Mucosa of rectum (tissue), 2 donors: Measurements from ENCODE around the gene WNK2.

Experiments
- H3K27ac ChIP-seq, 2 donors: one replicate each; pipeline ENCODE4 v1.7.0; 2013; ENCODE audit warnings: inconsistent platforms in 2 of 2, low read depth in 2 of 2, low read length in 2 of 2
- H3K27me3 ChIP-seq, 2 donors: one replicate each; pipeline ENCODE4 v1.7.0; 2013; ENCODE audit warnings: low read length in 2 of 2; ENCODE audit not compliant: control insufficient read depth in 2 of 2, insufficient read depth in 2 of 2
- H3K36me3 ChIP-seq, 2 donors: one replicate each; pipeline ENCODE4 v1.7.0; 2013; ENCODE audit warnings: low read length in 2 of 2; ENCODE audit not compliant: control insufficient read depth in 2 of 2, insufficient read depth in 2 of 2
- H3K4me1 ChIP-seq, 2 donors: one replicate each; pipeline ENCODE4 v1.7.0; 2013; ENCODE audit warnings: low read length in 2 of 2, mild to moderate bottlenecking in 1 of 2; ENCODE audit not compliant: control insufficient read depth in 2 of 2, insufficient read depth in 2 of 2
- H3K4me3 ChIP-seq, 2 donors: one replicate each; pipeline ENCODE4 v1.7.0; 2013; ENCODE audit warnings: low read length in 2 of 2
- H3K9ac ChIP-seq, 2 donors: one replicate each; pipeline ENCODE4 v1.7.0; 2013; ENCODE audit warnings: low read length in 2 of 2, low read depth in 1 of 2, mild to moderate bottlenecking in 1 of 2
- H3K9me3 ChIP-seq, 2 donors: one replicate each; pipeline ENCODE4 v1.7.0; 2013; ENCODE audit warnings: low read length in 2 of 2; ENCODE audit not compliant: control insufficient read depth in 2 of 2
- donor health status: healthy.
- donor health status: Normal muscosa, but diverticular disease.

The WNK2 gene

GRCh38 chr9:93174976-93175375 lies 9.0 kb upstream of the WNK2 start:
- no peaks in the 10 kb centered on the region for H3K36me3 ChIP-seq
- H3K4me1 ChIP-seq, result peaks cover 0 to 2% of the 10 kb centered on the region in 2 donors
- H3K4me3 ChIP-seq, result no peak overlapping the region
- peaks cover 0 to 2% of the 10 kb centered on the region in 2 donors for H3K27me3 ChIP-seq
- no peaks in the 10 kb centered on the region for H3K9me3 ChIP-seq
- H3K9ac ChIP-seq, result no peak overlapping the region
- no peak overlapping the region for H3K27ac ChIP-seq

DNA sequence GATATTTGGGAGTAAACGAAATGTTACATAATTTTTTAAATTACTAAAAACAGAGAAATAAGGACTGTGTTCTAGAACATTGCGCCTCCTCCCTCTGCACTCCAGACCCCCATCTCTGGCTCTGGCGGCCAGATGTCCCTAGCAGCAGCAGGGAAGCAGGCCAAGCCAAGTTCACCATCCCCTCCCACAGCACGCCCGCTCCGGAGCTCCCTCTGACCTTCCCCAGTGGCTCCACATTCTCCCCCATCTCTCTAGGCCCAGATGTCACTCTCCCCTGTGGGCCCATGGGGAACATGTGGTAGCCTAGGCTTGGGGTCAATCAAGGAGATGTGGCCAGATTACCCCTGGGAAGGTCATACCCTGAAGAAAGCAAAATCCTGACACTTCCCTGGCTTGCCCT lies 6.3 kb upstream of the WNK2 start:
- peaks cover 0 to 8% of the 10 kb centered on the region in 2 donors for H3K4me1 ChIP-seq
- no peak overlapping the region for H3K4me3 ChIP-seq
- peaks cover 0 to 3% of the 10 kb centered on the region in 2 donors for H3K27me3 ChIP-seq
- no peak overlapping the region for H3K9ac ChIP-seq
- no peaks in the 10 kb centered on the region for H3K9me3 ChIP-seq
- H3K36me3 ChIP-seq, result no peaks in the 10 kb centered on the region
- no peak overlapping the region for H3K27ac ChIP-seq

GRCh38 chr9:93178851-93179786 lies 4.8 kb upstream of the WNK2 start:
- no peak overlapping the region for H3K9ac ChIP-seq
- H3K4me3 ChIP-seq, result no peak overlapping the region
- no peaks in the 10 kb centered on the region for H3K9me3 ChIP-seq
- peaks cover 6 to 10% of the 10 kb centered on the region in 2 donors for H3K4me1 ChIP-seq
- H3K27ac ChIP-seq, result no peak overlapping the region
- H3K27me3 ChIP-seq, result peaks cover 3 to 8% of the 10 kb centered on the region in 2 donors
- H3K36me3 ChIP-seq, result no peaks in the 10 kb centered on the region

GRCh38 chr9:93180938-93181337 lies 3.0 kb upstream of the WNK2 start:
- H3K4me1 ChIP-seq, result peaks cover 12 to 14% of the 10 kb centered on the region in 2 donors

DNA sequence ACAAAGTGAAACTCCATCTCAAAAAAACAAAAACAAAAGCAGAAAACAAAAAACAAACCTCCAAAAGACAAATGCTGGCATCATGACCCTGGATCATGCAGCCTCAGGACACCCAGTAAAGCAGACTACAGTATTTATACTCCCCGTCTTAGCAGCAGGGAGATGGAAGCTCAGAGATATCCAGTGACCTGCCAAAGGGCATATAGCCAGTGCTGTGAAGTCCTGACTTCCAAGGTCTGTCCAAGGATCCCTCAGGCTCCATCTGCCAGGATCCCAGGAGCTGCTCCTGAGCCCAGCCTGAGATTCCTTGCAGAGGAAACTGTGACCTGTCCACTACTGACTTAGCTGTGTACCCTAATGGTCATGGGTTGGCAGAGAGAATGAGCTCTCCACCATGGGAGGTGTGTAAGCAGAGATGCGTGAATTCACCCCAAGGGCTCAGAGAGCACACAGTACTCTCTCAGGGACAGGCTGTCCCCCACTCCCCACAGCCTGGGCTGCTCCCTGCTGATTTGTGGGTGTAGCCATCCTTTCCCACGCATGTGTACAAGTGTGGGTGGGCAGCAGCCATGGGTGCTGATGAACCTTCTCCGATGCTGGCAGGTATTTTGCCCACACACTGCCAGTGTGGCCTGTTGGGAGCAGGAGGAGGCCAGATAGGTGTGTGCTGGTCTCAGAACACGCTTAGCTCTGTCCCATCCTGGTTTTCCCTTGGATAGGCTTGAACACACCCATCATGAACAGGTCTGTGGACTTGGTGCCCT lies 2.1 kb upstream of the WNK2 start:
- Histone ChIP-seq H3K27me3 (peaks cover 3 to 6% of the 10 kb centered on the region in 2 donors), H3K9me3 (no peaks in the 10 kb centered on the region), H3K4me1 (peaks cover 18 to 21% of the 10 kb centered on the region in 2 donors), H3K27ac (no peak overlapping the region), H3K4me3 (no peak overlapping the region), H3K36me3 (no peaks in the 10 kb centered on the region), H3K9ac (no peak overlapping the region)

More at GRCh38 chr9:93180938-93181337, 3.0 kb upstream of the WNK2 start:
- Histone ChIP-seq H3K9ac (no peak overlapping the region), H3K36me3 (no peaks in the 10 kb centered on the region), H3K27ac (no peak overlapping the region), H3K27me3 (peaks cover 3 to 6% of the 10 kb centered on the region in 2 donors), H3K4me3 (no peak overlapping the region), H3K9me3 (no peaks in the 10 kb centered on the region)

DNA sequence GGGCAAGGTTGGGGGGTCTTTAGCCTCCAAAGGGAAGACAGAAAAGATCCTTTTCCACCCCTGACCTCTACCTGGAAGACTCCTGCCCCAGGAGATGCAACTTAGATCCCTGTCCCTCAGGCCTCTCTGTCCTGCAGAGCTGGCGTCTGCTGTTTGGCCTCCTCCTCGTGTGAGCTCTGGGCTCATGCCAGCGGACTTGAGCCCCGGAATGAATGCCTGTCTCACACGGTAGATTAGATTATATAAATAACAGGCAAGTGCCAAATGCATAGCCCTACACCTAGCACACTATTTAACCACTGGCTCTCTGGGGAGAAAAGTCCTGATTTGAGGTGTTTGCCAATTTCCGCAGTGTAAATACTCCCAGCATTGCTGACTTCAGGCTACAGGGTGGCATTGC lies 1.4 kb upstream of the WNK2 start:
- peaks cover 21 to 28% of the 10 kb centered on the region in 2 donors for H3K4me1 ChIP-seq
- no peaks in the 10 kb centered on the region for H3K9me3 ChIP-seq
- H3K36me3 ChIP-seq, result no peaks in the 10 kb centered on the region
- H3K4me3 ChIP-seq, result no peak overlapping the region
- peaks cover 3 to 6% of the 10 kb centered on the region in 2 donors for H3K27me3 ChIP-seq
- H3K9ac ChIP-seq, result no peak overlapping the region
- H3K27ac ChIP-seq, result no peak overlapping the region

DNA sequence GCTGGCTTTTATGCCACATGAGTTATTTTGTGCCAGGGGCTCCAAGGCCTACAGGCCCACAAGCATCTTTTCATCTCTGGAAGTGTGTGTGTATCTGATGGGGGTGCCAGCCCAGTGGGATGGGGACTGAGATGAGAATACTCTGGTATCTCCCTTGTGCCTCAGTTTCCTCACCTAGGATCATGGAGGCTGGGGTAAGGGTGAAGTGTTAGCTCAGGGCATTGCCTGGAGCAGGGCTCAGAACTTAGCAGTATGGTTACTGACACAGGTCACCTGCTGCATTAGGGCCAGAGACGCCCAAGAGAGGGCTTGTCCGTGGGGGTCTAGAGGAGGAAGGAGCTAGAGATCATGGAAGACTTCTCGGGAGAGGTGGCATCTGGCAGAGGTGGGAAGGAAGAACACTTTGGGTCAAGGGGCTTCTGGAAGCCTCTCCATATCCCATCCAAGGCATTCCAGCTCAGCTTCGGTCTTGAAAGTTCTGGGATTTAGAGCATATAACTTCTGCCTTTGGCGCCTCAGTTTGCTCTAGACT lies 742 bp upstream of the WNK2 start:
- H3K9ac ChIP-seq, result peak overlapping the region in 1 of 2 donors; percentile 65
- H3K9me3 ChIP-seq, result no peaks in the 10 kb centered on the region
- H3K36me3 ChIP-seq, result no peaks in the 10 kb centered on the region
- no peak overlapping the region for H3K27ac ChIP-seq
- H3K4me3 ChIP-seq, result peak overlapping the region; percentile 67 to 72
- peaks cover 3 to 6% of the 10 kb centered on the region in 2 donors for H3K27me3 ChIP-seq
- peaks cover 26 to 34% of the 10 kb centered on the region in 2 donors for H3K4me1 ChIP-seq

DNA sequence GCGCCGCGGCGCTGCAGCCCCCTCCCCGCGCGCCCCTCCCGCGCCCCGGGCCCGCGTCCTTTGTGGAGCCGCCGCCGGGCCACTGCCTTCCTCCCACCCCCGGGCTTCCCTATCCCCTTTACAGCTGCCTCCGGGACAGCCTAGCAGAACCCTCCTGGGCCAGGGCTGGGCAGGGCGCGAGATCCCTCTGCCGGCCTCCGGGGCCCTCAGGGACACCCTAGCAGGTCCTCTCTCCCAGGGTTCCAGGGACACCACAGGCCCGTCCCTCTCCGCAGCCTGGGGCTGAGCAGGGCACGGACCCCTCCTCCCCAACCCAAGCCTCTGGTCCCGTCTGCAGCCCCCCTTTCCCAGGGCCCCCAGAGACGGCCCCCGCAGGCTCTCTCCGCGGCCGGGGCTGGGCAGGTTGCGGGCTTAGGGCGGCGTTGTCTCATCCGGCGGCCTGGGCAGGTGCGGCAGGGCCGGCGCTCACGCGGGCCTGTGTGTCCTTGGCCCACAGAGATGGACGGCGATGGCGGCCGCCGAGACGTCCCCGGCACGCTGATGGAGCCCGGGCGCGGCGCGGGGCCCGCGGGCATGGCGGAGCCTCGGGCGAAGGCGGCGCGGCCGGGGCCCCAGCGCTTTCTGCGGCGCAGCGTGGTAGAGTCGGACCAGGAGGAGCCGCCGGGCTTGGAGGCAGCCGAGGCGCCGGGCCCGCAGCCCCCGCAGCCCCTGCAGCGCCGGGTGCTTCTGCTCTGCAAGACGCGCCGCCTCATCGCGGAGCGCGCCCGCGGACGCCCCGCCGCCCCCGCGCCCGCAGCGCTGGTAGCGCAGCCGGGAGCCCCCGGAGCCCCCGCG lies 710 bp downstream of the WNK2 start:
- Histone ChIP-seq H3K36me3 (no peaks in the 10 kb centered on the region), H3K4me1 (peaks cover 29 to 44% of the 10 kb centered on the region in 2 donors), H3K9me3 (no peaks in the 10 kb centered on the region), H3K9ac (peak overlapping the region; percentile 52 to 77), H3K27me3 (peaks cover 3 to 6% of the 10 kb centered on the region in 2 donors), H3K4me3 (peak overlapping the region; percentile 67 to 72), H3K27ac (peak overlapping the region; percentile 50 to 58)
